ENCODE results near the gene TFE3.
"Not testable (repeated sequence)": the region's sequence is repeated elsewhere in the genome, so short reads cannot be mapped to it uniquely, and the experiment has no call there.

The TFE3 gene

GRCh38 chrX:49001521-49002090, 41.6 kb downstream of the TFE3 start:
- peak; percentile 24 to 32 for DNase-seq (ENCODE audit: low read depth in 2 of 2)

- DNase-seq (ENCODE audit: low read depth in 2 of 2), result no peak
These were observed 42.5 kb downstream of the TFE3 start for GRCh38 chrX:49000636-49001035.

- no peak for DNase-seq (ENCODE audit: low read depth in 2 of 2)
These were observed 44.1 kb downstream of the TFE3 start for GRCh38 chrX:48999030-48999429.

GRCh38 chrX:48998391-48998790, 44.8 kb downstream of the TFE3 start:
- no peak for DNase-seq (ENCODE audit: low read depth in 2 of 2)

- no peak for DNase-seq (ENCODE audit: low read depth in 2 of 2)
These were observed 45.3 kb downstream of the TFE3 start for GRCh38 chrX:48997865-48998264.

- DNase-seq (ENCODE audit: low read depth in 2 of 2), result no peak
These were observed 45.7 kb downstream of the TFE3 start for GRCh38 chrX:48997455-48997854.

- no peak for DNase-seq (ENCODE audit: low read depth in 2 of 2)
These were observed 46.2 kb downstream of the TFE3 start for GRCh38 chrX:48996969-48997368.

- no peak for DNase-seq (ENCODE audit: low read depth in 2 of 2)
These were observed 50.8 kb downstream of the TFE3 start for GRCh38 chrX:48992341-48992740.

- DNase-seq (ENCODE audit: low read depth in 2 of 2), result no peak
These were observed 53.7 kb downstream of the TFE3 start for GRCh38 chrX:48989483-48989882.

- no peak for DNase-seq (ENCODE audit: low read depth in 2 of 2)
These were observed 59.3 kb downstream of the TFE3 start for GRCh38 chrX:48983896-48984295.

GRCh38 chrX:48983081-48983480, 60.1 kb downstream of the TFE3 start:
- DNase-seq (ENCODE audit: low read depth in 2 of 2), result no peak

- DNase-seq (ENCODE audit: low read depth in 2 of 2), result no peak
These were observed 62.0 kb downstream of the TFE3 start for GRCh38 chrX:48981178-48981577.

- DNase-seq (ENCODE audit: low read depth in 2 of 2), result not testable (repeated sequence)
These were observed 62.8 kb downstream of the TFE3 start for GRCh38 chrX:48980341-48980740.
